GOT3 (cell line): ENCODE results near the gene TMEM33.

Source experiments
- DNase-seq: peaks from one replicate; lab custom pipeline; 2025; ENCODE audit warnings: mixed read lengths; lab: John Stamatoyannopoulos, UW

The TMEM33 gene

GRCh38 chr4:41939016-41939626 lies 3.9 kb downstream of the TMEM33 start:
- no peak for DNase-seq

GRCh38 chr4:41940834-41941233 lies 5.6 kb downstream of the TMEM33 start:
- no peak for DNase-seq

DNA sequence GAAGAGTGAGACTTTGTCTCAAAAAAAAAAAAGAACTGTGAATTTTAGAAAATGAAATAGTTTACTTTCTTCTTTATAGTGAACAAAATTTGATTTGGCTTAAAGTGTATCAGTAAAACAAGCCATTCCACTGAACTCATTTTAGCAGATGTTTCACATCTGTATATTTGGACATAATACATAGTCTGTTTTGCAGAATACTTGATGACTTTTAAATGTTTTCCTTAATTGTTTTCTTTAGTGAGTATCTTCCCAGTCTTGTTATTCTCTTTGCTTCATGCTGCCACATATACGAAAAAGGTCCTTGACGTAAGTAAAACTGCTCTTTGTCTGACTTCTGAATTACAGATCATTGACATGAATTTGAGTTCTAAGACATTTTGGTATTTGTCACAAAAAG lies 8.3 kb downstream of the TMEM33 start:
- no peak for DNase-seq

GRCh38 chr4:41944089-41944488 lies 8.9 kb downstream of the TMEM33 start:
- DNase-seq = no peak

- DNase-seq = no peak
Observed at GRCh38 chr4:41949531-41949930, 14.3 kb downstream of the TMEM33 start.

GRCh38 chr4:41957634-41958033 lies 22.4 kb downstream of the TMEM33 start:
- DNase-seq = no peak

GRCh38 chr4:41963105-41963504 lies 27.9 kb downstream of the TMEM33 start:
- DNase-seq = no peak

- DNase-seq = no peak
Observed at GRCh38 chr4:41964401-41964800, 29.2 kb downstream of the TMEM33 start.

DNA sequence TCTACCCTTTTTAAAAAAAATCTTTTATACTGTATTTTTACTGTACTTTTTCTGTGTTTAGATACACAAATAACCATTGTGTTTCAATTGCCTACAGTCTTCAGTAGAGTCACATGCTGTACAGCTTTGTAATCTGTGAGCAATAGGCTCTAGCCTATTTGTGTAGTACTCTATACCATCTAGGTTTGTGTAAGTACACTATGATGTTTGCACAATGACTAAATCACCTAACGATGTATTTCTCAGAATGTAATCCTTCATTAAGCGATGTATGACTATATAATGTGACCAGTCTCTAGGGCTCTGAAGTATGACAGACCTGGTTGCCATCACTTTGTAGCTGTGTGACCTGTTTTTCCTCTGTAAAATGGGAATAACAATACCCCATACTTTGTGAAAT lies 32.2 kb downstream of the TMEM33 start:
- no peak for DNase-seq

DNA sequence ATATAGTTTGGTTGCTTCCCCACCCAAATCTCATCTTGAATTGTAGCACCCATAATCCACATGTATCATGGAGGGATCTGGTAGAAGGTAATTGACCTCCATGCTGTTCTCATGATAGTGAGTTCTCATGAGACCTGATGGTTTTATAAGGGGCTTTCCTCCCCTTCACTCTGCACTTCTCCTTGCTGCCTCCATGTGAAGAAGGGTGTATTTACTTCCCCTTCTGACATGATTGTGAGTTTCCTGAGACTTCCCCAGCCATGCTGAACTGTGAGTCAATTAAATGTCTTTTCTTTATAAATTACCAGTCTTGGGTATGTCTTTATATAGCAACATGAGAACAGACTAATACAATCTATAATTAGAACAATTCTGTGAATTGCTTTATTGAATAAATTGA lies 34.4 kb downstream of the TMEM33 start:
- no peak for DNase-seq

DNA sequence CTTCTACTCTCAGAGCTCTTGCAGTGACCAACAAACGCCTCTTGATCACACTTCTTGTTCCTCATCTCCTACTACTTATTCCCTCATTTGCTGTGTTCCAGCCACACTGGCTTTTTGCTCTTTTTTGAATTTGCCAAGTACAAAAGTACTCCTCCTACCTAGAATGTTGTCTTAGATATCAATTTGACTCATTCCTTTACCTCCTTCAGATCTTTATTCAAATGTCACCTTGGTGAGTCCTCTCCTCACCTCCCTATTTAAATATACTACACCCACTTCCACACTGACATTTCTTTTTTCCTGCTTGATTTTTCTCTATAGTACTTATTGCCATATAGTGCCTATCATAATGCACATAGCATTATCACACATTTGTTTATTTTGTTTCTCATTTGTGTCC lies 40.1 kb downstream of the TMEM33 start:
- no peak for DNase-seq

GRCh38 chr4:41976775-41977516 lies 41.7 kb downstream of the TMEM33 start:
- no peak for DNase-seq

DNA sequence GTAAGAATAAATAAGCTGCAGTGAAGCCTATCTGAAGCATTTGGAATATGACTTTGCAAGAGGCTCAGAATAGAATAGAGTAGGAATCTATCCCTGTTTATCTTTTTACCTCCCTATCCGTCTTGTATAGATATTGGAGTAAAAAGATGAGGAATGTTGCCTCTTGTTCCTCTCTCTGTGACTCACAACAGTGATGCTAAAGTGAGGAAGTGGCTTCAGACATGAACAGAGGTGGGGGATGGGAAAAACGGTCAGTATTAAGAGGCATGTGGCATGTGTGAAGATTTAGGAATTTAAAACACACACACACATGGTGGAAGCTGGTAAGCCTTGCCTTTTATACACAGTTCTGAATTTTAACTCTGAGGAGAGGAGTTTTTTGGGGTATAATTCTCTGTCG lies 42.5 kb downstream of the TMEM33 start:
- no peak for DNase-seq

GRCh38 chr4:41981456-41981855 lies 46.2 kb downstream of the TMEM33 start, which contains the start of gene DCAF4L1:
Gene DCAF4L1 (plus strand): TSS chr4:41981756. CDS start chr4:41981793, 37 bp downstream.
- DNase-seq = no peak

DNA sequence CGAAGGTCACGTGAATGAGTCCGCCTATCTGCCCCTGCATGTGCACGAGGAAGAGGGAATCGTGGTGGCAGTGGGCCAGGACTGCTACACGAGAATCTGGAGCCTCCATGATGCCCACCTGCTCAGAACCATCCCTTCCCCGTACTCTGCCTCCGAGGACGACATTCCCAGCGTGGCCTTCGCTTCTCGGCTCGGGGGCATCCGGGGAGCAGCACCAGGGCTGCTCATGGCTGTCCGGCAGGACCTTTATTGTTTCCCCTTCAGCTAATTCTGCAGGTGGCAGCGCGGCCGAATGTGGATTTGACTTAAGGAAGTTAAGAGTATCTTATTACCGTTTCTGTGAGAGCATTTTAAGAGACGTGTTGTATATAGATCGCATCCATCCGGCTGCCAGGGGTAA lies 47.5 kb downstream of the TMEM33 start:
- DNase-seq = no peak

- DNase-seq = no peak
Observed at GRCh38 chr4:41985151-41985550, 49.9 kb downstream of the TMEM33 start.

- DNase-seq = no peak
Observed at GRCh38 chr4:41989994-41990364, 54.8 kb downstream of the TMEM33 start.

- peak; percentile 72 for DNase-seq
Observed at GRCh38 chr4:41990365-41991111, 55.3 kb downstream of the TMEM33 start, which contains the start of gene SLC30A9. Gene SLC30A9 (plus strand): TSS chr4:41990530. CDS start chr4:41990652, 122 bp downstream.

GRCh38 chr4:41991916-41992767 lies 56.9 kb downstream of the TMEM33 start:
- DNase-seq = no peak

DNA sequence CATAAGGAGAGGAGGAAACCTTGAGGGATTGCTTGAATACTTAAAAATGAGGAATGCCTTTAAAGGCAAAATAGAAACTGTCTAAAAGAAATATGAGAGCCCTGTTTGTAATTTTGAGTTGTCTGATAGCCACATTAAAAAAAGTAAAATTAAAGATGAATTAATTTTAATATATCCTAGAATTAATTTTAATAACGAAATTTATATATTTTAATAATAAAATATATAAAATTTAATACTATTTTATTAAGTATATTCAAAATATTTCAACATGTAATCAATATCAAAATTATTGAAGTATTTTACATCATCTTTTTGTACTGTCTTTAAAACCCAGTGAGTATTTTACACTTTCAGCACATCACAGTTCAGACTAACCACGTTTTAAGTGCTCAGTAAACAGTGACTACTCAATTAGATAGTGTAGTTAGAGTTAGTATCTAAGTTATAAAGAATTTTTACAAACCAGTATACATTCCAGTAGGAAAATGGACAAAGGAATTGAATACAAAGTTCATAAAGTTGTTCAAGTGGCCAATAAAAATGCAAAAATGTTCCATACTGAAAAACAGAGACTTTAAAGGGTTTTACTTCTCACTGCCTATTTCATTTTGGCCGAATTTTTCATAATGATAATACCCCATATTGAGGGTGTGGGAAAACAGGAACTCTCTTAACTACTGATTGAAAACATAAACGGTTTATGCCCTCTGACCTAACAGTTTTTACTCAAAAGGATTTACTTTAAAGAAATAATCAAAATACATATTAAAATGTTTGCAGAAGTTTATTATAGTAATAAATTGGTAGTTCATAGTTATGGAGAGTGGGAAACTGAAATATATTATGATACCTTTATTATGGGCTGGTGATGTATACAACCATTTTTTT lies 58.0 kb downstream of the TMEM33 start:
- no peak for DNase-seq

DNA sequence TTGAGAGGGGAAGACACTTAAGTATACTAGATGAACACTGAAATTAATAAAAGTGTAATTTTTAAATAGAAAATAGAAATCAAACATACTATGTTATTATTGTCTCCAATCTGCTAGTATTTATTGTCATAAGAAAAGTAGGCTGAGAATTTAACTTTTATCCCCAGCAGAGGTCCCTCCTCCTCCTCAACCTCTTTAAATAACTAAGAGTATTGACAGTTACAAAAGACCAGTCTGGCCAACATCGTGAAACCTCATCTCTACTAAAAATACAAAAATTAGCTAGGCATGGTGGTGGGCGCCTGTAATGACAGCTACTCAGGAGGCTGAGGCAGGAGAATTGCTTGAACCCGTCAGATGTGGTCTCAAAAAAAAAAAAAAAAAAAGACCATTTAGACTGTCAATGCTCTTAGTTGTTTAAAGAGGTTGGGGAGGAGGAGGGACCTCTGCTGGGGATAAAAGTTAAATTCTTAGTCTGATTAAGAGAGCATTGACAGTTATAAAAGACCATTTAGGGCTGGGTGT lies 59.3 kb downstream of the TMEM33 start:
- no peak for DNase-seq
